GM21723 (cell line): ENCODE results near the gene MMEL1.

Source experiments
- ATAC-seq: cut with Tn5 transposase; IDR thresholded peaks from one replicate; pipeline ENCODE4 v1.9.1; 2021; ENCODE audit warnings: mild to moderate bottlenecking, moderate library complexity; ENCODE audit not compliant: unreplicated experiment

MMEL1 gene

GRCh38 chr1:2605509-2606395, 27.1 kb downstream of the MMEL1 start:
- ATAC-seq: no peak

- ATAC-seq: no peak
Measured at GRCh38 chr1:2604844-2605508, 27.8 kb downstream of the MMEL1 start.

GRCh38 chr1:2604156-2604843, 28.5 kb downstream of the MMEL1 start:
- ATAC-seq: no peak

- ATAC-seq: no peak
Measured at GRCh38 chr1:2603521-2604155, 29.2 kb downstream of the MMEL1 start.

GRCh38 chr1:2602866-2603520, 29.8 kb downstream of the MMEL1 start:
- ATAC-seq: no peak

GRCh38 chr1:2602311-2602835, 30.4 kb downstream of the MMEL1 start:
- ATAC-seq: no peak

- ATAC-seq: no peak
Measured at GRCh38 chr1:2601721-2602303, 31.0 kb downstream of the MMEL1 start.

GRCh38 chr1:2598329-2598931, 34.4 kb downstream of the MMEL1 start:
- no peak for ATAC-seq

- ATAC-seq: no peak
Measured at GRCh38 chr1:2597441-2598328, 35.1 kb downstream of the MMEL1 start.

GRCh38 chr1:2596530-2597333, 36.1 kb downstream of the MMEL1 start:
- ATAC-seq: no peak

- ATAC-seq: no peak
Measured at GRCh38 chr1:2595812-2596529, 36.8 kb downstream of the MMEL1 start.

GRCh38 chr1:2595261-2595811, 37.5 kb downstream of the MMEL1 start:
- ATAC-seq: no peak

- no peak for ATAC-seq
Measured at GRCh38 chr1:2594641-2595131, 38.1 kb downstream of the MMEL1 start.

- no peak for ATAC-seq
Measured at GRCh38 chr1:2594001-2594640, 38.7 kb downstream of the MMEL1 start.

- ATAC-seq: no peak
Measured at GRCh38 chr1:2593251-2593878, 39.5 kb downstream of the MMEL1 start.

- ATAC-seq: no peak
Measured at GRCh38 chr1:2592672-2593071, 40.1 kb downstream of the MMEL1 start.
